ENCODE measurements around the gene TRIM14.

- no peak for TF ChIP-seq CTCF (IDR thresholded peaks at IDR 0.05)
- no peak for TF ChIP-seq POLR2AphosphoS5 (IDR thresholded peaks at IDR 0.05)
These were observed 72.9 kb downstream of the TRIM14 start for GRCh38 chr9:98046180-98046543.

All from breast epithelium (tissue), 3 donors.